B cell (primary cell): Measurements from ENCODE around the gene TOM1L2. TPM values are rescaled to one million over a fixed set of nuclear protein-coding genes. Genes with fewer than 3 reads are reported as not detected.
A peak's percentile ranks its signal among the peaks of the same experiment; 100 is the strongest.

Source experiments
- ATAC-seq: fragments of 200-7000 bp; cut with Tn5 transposase; one replicate; pipeline ENCODE4 v1.10.0; 2021; ENCODE audit warnings: low read depth, mild to moderate bottlenecking, moderate number of reproducible peaks, moderate library complexity
- CTCF ChIA-PET: fragments of 350-600 bp; sonication (Branson Sonifier 250); formaldehyde crosslinking; loops from one replicate; lab custom pipeline; 2021; ENCODE audit warnings: antibody characterized with exemption, inconsistent platforms; lab: Charles Lee
- POLR2A ChIA-PET: fragments of 350-600 bp; sonication (Branson Sonifier 250); formaldehyde crosslinking; loops from one replicate; lab custom pipeline; 2021; ENCODE audit warnings: antibody characterized with exemption; lab: Charles Lee
- DNase-seq: peaks from one replicate; pipeline ENCODE4 v3.0.0; 2013
- H2AFZ ChIP-seq: 2 replicates; pipeline ENCODE4 v1.6.1; 2012; ENCODE audit warnings: mild to moderate bottlenecking, low read depth, low read length; ENCODE audit not compliant: insufficient read depth, poor library complexity, severe bottlenecking
- H3K27ac ChIP-seq, 2 donors: 1 replicate in 1 of 2; 2 replicates in 1 of 2; pipeline ENCODE4 v1.5.1; 2012 to 2013; ENCODE audit warnings: low read length in 2 of 2, mild to moderate bottlenecking in 2 of 2, moderate library complexity in 1 of 2
- H3K27me3 ChIP-seq, 4 experiments: fragments of 200-600 bp in 1 of 4; sonication (generic) in 1 of 4; replicated peaks in 1 of 4; 1 replicate in 2 of 4; 2 replicates in 2 of 4; pipeline versions ENCODE4 v1.6.1 to v1.7.0; 2013 to 2016; ENCODE audit warnings: low read length in 3 of 4, mild to moderate bottlenecking in 2 of 4, mixed read lengths in 1 of 4, moderate library complexity in 1 of 4; ENCODE audit not compliant: insufficient read depth in 4 of 4, control insufficient read depth in 3 of 4; ENCODE audit errors: control extremely low read depth in 1 of 4
- H3K36me3 ChIP-seq, 2 experiments: replicated peaks in 1 of 2; 1 replicate in 1 of 2; 2 replicates in 1 of 2; pipeline versions ENCODE4 v1.6.1 to v1.7.1; 2013; ENCODE audit warnings: low read length in 1 of 2; ENCODE audit not compliant: insufficient read depth in 2 of 2, control insufficient read depth in 1 of 2; ENCODE audit errors: control extremely low read depth in 1 of 2, extremely low read depth in 1 of 2
- H3K4me1 ChIP-seq, 2 donors: fragments of 200-600 bp in 1 of 2; sonication (generic) in 1 of 2; 1 replicate in 1 of 2; 2 replicates in 1 of 2; pipeline versions ENCODE4 v1.5.1 to v1.6.1; 2013 to 2017; ENCODE audit warnings: low read length in 2 of 2; ENCODE audit not compliant: control insufficient read depth in 2 of 2, insufficient read depth in 2 of 2
- H3K4me2 ChIP-seq: replicated peaks from 2 replicates; pipeline ENCODE3; 2012; ENCODE audit warnings: mild to moderate bottlenecking, low read depth, low read length; ENCODE audit not compliant: poor library complexity, severe bottlenecking
- H3K4me3 ChIP-seq, 5 experiments: fragments of 200-600 bp in 1 of 5; sonication (generic) in 1 of 5; 1 replicate in 3 of 5; 2 replicates in 2 of 5; pipeline versions ENCODE4 v1.5.1 to v1.7.0; 2011 to 2016; ENCODE audit warnings: low read length in 4 of 5, mild to moderate bottlenecking in 4 of 5, low read depth in 2 of 5, control low read depth in 1 of 5, moderate library complexity in 1 of 5; ENCODE audit not compliant: insufficient read depth in 1 of 5; ENCODE audit errors: control extremely low read depth in 1 of 5, extremely low read depth in 1 of 5
- H3K79me2 ChIP-seq: fragments of 200-600 bp; sonication (generic); one replicate; pipeline ENCODE4 v1.6.0; 2016; ENCODE audit warnings: low read length; ENCODE audit not compliant: control insufficient read depth, insufficient read depth
- H3K9ac ChIP-seq: fragments of 200-600 bp; sonication (generic); 2 replicates; pipeline ENCODE4 v1.6.1; 2017; ENCODE audit warnings: mild to moderate bottlenecking, low read length, moderate library complexity
- H3K9me3 ChIP-seq, 3 donors: one replicate each; pipeline versions ENCODE4 v1.6.1 to v1.7.1; 2013; ENCODE audit warnings: low read length in 2 of 3; ENCODE audit not compliant: control insufficient read depth in 2 of 3, insufficient read depth in 1 of 3; ENCODE audit errors: control extremely low read depth in 1 of 3
- H4K20me1 ChIP-seq: 2 replicates; pipeline ENCODE4 v1.6.0; 2012; ENCODE audit warnings: mild to moderate bottlenecking, low read length; ENCODE audit not compliant: insufficient read depth, control insufficient read depth, poor library complexity, severe bottlenecking
- H3K27ac Mint-ChIP-seq: one replicate; pipeline ENCODE4 v1.8.0; 2021; ENCODE audit warnings: mixed read lengths
- H3K27me3 Mint-ChIP-seq: one replicate; pipeline ENCODE4 v1.8.0; 2021; ENCODE audit warnings: mixed read lengths
- H3K4me1 Mint-ChIP-seq: one replicate; pipeline ENCODE4 v1.8.0; 2021; ENCODE audit warnings: mixed read lengths
- H3K4me3 Mint-ChIP-seq: one replicate; pipeline ENCODE4 v1.8.0; 2021; ENCODE audit warnings: mixed read lengths
- H3K9me3 Mint-ChIP-seq: one replicate; pipeline ENCODE4 v1.8.0; 2022; ENCODE audit warnings: mixed read lengths; ENCODE audit not compliant: insufficient read depth
- EZH2 ChIP-seq: IDR thresholded peaks from 2 replicates; pipeline ENCODE4 v1.6.1; 2012; ENCODE audit warnings: borderline replicate concordance, low read depth, mild to moderate bottlenecking, moderate library complexity, low read length; ENCODE audit not compliant: insufficient read depth, poor library complexity, severe bottlenecking
- WGBS: methylation state at CpG from one replicate; pipeline ENCODE4 v1.1.5; 2013; ENCODE audit warnings: missing lambda C conversion rate; ENCODE audit not compliant: insufficient coverage; 5-methylcytosine and 5-hydroxymethylcytosine counted together
- intact Hi-C: fragments of 100-400 bp; cut with micrococcal nuclease; formaldehyde crosslinking; loops from one replicate; pipeline ENCODE4 v1.10.0; 2022
- polyA plus RNA-seq: library from polyadenylated mRNA; depleted of rRNA; stranded (reverse); fragments of >200 nt; gene quantifications from 2 replicates; pipeline ENCODE4 v1.2.3, GENCODE V29; 2012
- total RNA-seq, 2 donors: library from RNA; stranded (reverse); fragments of 120-200 nt in 1 of 2; gene quantifications; 1 replicate in 1 of 2; 2 replicates in 1 of 2; pipeline versions ENCODE4 v1.2.3 to v1.2.4, GENCODE V29; 2013 to 2022
- TF ChIP-seq, protein P1 (sequence below): fragments of 200-600 bp; IDR thresholded peaks from one replicate; pipeline ENCODE4 v1.8.0; 2022; ENCODE audit warnings: antibody characterized with exemption, mild to moderate bottlenecking

The TOM1L2 gene
- total and polyA plus RNA-seq, 2 donors (not counting 1 experiment from before 2014, with no cell fraction given): 25.1 to 29.7 TPM

DNA sequence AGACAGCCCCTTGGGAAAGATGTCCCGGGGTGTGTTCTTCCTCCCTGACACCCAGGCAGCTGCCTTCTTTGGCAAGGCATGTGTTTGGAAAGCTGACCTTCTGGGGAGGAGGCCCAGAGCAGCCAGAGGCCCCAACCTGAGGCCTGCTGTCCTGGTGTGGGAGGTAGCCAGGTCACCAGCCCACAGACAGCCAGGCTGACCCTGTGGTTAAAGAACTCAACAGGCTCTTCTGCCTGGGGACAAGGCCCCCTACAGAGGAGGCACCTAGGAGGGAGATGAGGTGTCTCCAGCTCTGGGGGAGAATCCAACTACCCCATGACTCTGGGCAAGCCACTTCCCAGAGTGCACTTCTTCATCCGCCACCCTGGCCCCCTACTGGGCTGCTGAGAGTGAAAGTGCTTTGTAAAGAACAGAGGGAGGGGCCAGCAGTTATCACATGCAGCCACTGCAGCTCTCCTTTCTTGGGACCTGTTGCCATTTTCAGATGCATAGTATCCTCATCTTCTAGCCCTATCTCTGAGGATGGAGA, 122.3 kb downstream of the TOM1L2 start:
- Histone ChIP-seq H3K4me3 (no peak overlapping the region), H3K27ac (peak overlapping the region; percentile 30 to 37), H3K9ac (no peak overlapping the region), H3K36me3 (no peaks in the 10 kb centered on the region), H3K4me1 (peaks cover 24 to 31% of the 10 kb centered on the region in 2 donors), H3K4me2 (peak overlapping the region; percentile 28), H3K27me3 (no peaks in the 10 kb centered on the region), H3K9me3 (no peaks in the 10 kb centered on the region), H2AFZ (no peak overlapping the region), H4K20me1 (no peaks in the 10 kb centered on the region), H3K79me2 (no peaks in the 10 kb centered on the region)
- TF ChIP-seq EZH2: no peak
- TF ChIP-seq, protein P1, sequence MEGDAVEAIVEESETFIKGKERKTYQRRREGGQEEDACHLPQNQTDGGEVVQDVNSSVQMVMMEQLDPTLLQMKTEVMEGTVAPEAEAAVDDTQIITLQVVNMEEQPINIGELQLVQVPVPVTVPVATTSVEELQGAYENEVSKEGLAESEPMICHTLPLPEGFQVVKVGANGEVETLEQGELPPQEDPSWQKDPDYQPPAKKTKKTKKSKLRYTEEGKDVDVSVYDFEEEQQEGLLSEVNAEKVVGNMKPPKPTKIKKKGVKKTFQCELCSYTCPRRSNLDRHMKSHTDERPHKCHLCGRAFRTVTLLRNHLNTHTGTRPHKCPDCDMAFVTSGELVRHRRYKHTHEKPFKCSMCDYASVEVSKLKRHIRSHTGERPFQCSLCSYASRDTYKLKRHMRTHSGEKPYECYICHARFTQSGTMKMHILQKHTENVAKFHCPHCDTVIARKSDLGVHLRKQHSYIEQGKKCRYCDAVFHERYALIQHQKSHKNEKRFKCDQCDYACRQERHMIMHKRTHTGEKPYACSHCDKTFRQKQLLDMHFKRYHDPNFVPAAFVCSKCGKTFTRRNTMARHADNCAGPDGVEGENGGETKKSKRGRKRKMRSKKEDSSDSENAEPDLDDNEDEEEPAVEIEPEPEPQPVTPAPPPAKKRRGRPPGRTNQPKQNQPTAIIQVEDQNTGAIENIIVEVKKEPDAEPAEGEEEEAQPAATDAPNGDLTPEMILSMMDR: peak; percentile 39
- H3K27me3 Mint-ChIP-seq: no peaks in the 10 kb centered on the region
- intact Hi-C loops: loop anchor here (1.0 kb wide), 1 partner anchor 27 kb away; no protein-coding TSS in a partner anchor
- no peak overlapping the region for H3K4me3 Mint-ChIP-seq
- H3K27ac Mint-ChIP-seq: no peak overlapping the region
- ChIA-PET POLR2A (interaction anchor here (0.7 to 1.3 kb wide), 3 partner anchors 9 to 93 kb away, joined by 3 to 4 read pairs (median 3); partner anchors contain the start of gene SREBF1), CTCF (interaction anchor here (1.0 to 2.7 kb wide), 3 partner anchors 11 to 38 kb away, joined by 3 to 19 read pairs (median 6); no protein-coding TSS in a partner anchor)
- 29% methylated on average over 1 of the region's 2 CpGs for WGBS
- ATAC-seq (peak; percentile 88), DNase-seq (peak; percentile 72)
- no peaks in the 10 kb centered on the region for H3K9me3 Mint-ChIP-seq
- H3K4me1 Mint-ChIP-seq: peaks cover 33% of the 10 kb centered on the region

DNA sequence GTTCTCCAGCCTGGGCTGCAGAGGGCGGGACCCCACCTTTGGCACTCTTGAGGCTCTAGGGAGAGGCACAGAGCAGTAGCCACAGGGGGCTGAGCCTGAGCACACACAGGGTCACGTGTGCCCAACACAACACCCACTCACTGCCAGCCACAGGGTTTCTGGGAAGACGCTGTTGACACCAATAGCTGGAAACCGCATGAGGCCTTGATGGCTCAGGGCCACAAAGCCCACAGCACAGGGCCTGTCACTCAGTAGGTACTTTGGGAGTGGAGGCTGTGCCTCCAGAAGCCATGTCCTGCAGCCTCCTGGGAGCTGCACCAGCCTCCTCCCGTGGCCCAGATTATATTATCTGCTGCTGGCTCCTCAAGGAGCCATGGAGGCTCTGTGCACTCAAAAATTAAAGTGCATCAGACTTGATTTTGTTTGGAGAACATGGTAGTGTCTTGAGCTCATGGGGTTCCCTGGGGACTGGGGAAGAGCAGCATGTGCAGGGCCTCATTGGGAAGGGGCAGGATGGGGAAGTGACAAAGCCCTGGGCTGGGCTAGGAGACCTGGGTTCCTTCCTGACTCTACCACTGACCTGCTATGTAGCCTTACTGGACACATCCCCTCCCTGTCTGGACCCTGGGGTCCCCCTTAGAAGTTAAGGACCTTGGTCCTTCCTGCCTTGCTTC, 122.9 kb downstream of the TOM1L2 start:
- Histone ChIP-seq H3K9ac (no peak overlapping the region), H3K4me2 (peak overlapping the region; percentile 28), H3K4me3 (no peak overlapping the region), H3K27me3 (no peaks in the 10 kb centered on the region), H3K4me1 (peaks cover 24 to 31% of the 10 kb centered on the region in 2 donors), H2AFZ (no peak overlapping the region), H3K36me3 (no peaks in the 10 kb centered on the region), H3K9me3 (no peaks in the 10 kb centered on the region), H4K20me1 (no peaks in the 10 kb centered on the region), H3K79me2 (no peaks in the 10 kb centered on the region), H3K27ac (peak overlapping the region; percentile 30 to 37)
- intact Hi-C loops: no loop called here
- Mint-ChIP-seq H3K9me3 (no peaks in the 10 kb centered on the region), H3K27me3 (no peaks in the 10 kb centered on the region), H3K4me3 (no peak overlapping the region), H3K27ac (peak overlapping the region; percentile 15), H3K4me1 (peaks cover 33% of the 10 kb centered on the region)
- peak; percentile 35 for ATAC-seq
- no peak for DNase-seq
- WGBS: 42% methylated on average over 4 of the region's 5 CpGs
- TF ChIP-seq EZH2: no peak
- TF ChIP-seq, protein P1: no peak
- ChIA-PET POLR2A (interaction anchor here (1.3 kb wide), 1 partner anchor 8 kb away, joined by 4 read pairs; no protein-coding TSS in a partner anchor), CTCF (interaction anchor here (1.0 to 2.7 kb wide), 3 partner anchors 10 to 37 kb away, joined by 3 to 19 read pairs (median 6); no protein-coding TSS in a partner anchor)
